Kidney epithelial cell (primary cell): ENCODE results near the gene MPZL3. TPM values are rescaled to one million over a fixed set of nuclear protein-coding genes. Genes with fewer than 3 reads are reported as not detected.
"Not testable (repeated sequence)": the region's sequence is repeated elsewhere in the genome, so short reads cannot be mapped to it uniquely, and the experiment has no call there.

ENCODE experiments used
- DNase-seq: peaks from one replicate; pipeline ENCODE4 v3.0.0-alpha.2; 2010; ENCODE audit warnings: low read depth
- H3K27me3 ChIP-seq: 2 replicates; pipeline ENCODE4 v1.6.0; 2011; ENCODE audit warnings: low read length; ENCODE audit not compliant: control insufficient read depth, insufficient read depth
- H3K36me3 ChIP-seq: 2 replicates; pipeline ENCODE4 v1.5.1; 2011; ENCODE audit warnings: low read length; ENCODE audit not compliant: control insufficient read depth, insufficient read depth
- H3K4me3 ChIP-seq: 2 replicates; pipeline ENCODE4 v1.5.1; 2011; ENCODE audit warnings: low read depth, mild to moderate bottlenecking, control low read depth, low read length
- total RNA-seq: library from RNA; depleted of rRNA; stranded (reverse); fragments of >200 nt; gene quantifications from 2 replicates; pipeline ENCODE4 v1.2.3, GENCODE V29; 2015
- TF ChIP-seq, protein P1 (sequence below): IDR thresholded peaks from 2 replicates; pipeline ENCODE4 v1.5.1; 2011; ENCODE audit warnings: mild to moderate bottlenecking, moderate library complexity, low read length, control low read depth, inconsistent platforms; ENCODE audit not compliant: insufficient read depth, poor library complexity, severe bottlenecking

MPZL3 gene
- total RNA-seq, 1 donor from 2014 or later: 9.4 TPM

DNA sequence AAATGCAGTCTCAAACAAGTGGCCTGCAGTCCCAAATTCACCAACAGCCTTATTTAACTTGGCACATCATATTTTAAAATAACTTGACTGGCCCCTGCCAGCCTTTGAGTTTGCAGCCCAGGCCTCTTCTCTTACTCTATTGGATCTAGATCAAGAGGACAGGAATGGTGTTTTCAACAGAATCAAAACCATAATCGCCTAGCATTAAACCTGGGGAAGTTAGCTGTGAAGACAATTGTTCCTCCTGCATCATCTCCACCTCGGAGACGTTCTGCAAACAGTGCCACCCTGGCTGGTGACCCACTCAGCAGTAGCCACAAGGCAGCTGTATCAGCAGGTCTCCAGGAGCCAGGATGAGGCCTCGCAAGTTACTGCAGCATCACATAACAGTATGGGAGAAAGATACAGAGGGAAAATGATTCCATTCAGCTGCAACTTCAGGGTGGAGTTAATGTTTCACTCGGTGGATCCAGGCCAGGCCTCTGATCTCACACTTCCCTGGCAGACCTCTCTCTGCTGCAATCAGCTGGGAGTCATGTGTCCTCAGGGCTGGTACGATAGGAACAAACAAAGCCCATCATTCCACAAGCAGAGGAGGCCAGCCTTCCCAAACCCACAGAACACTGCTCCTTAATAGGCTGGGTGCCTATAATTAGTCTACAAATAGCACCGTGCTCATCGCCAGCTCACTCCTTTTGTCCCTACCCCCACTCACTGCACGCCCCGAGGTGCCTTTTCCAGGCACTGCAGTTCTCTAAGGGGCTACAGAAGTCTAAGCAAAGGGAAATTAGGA lies 57.1 kb downstream of the MPZL3 start:
- H3K4me3 ChIP-seq: no peak overlapping the region
- no peaks in the 10 kb centered on the region for H3K36me3 ChIP-seq
- peak; percentile 91 for DNase-seq
- peaks cover 3% of the 10 kb centered on the region for H3K27me3 ChIP-seq
- TF ChIP-seq, protein P1, sequence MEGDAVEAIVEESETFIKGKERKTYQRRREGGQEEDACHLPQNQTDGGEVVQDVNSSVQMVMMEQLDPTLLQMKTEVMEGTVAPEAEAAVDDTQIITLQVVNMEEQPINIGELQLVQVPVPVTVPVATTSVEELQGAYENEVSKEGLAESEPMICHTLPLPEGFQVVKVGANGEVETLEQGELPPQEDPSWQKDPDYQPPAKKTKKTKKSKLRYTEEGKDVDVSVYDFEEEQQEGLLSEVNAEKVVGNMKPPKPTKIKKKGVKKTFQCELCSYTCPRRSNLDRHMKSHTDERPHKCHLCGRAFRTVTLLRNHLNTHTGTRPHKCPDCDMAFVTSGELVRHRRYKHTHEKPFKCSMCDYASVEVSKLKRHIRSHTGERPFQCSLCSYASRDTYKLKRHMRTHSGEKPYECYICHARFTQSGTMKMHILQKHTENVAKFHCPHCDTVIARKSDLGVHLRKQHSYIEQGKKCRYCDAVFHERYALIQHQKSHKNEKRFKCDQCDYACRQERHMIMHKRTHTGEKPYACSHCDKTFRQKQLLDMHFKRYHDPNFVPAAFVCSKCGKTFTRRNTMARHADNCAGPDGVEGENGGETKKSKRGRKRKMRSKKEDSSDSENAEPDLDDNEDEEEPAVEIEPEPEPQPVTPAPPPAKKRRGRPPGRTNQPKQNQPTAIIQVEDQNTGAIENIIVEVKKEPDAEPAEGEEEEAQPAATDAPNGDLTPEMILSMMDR: no peak

DNA sequence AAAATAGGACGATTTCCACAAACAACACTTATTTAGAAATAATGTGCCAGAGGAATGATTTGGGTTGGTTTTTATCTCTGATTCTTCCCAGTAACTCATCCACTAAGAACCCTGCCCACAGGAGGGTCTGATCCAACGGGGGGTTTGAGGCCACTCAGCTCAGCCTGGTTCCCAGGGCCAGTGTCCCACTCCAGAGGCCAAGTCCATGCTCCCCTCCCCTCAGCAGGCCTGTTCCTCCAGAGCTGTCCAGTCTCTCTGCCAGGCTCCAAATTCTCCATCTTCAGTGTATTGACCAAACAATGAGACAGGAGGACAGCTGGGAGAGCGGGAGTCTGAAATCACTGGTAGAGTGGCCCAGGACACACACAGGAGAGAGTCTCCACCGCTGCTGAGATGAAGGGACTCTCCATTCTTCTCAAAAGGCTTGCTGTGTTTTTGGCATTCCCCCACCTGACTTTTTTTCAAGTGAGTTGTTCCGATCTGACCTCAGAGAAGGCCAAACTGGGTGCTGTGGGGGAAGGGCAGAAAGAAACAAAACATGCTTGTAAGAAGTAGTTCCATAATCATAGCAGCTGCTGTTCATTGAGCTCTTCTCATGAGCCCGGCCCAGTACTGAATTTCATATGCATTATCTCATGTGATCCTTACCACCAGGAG lies 58.1 kb downstream of the MPZL3 start:
- H3K36me3 ChIP-seq: no peaks in the 10 kb centered on the region
- H3K27me3 ChIP-seq: peaks cover 3% of the 10 kb centered on the region
- DNase-seq: no peak
- H3K4me3 ChIP-seq: no peak overlapping the region
- TF ChIP-seq, protein P1: no peak

DNA sequence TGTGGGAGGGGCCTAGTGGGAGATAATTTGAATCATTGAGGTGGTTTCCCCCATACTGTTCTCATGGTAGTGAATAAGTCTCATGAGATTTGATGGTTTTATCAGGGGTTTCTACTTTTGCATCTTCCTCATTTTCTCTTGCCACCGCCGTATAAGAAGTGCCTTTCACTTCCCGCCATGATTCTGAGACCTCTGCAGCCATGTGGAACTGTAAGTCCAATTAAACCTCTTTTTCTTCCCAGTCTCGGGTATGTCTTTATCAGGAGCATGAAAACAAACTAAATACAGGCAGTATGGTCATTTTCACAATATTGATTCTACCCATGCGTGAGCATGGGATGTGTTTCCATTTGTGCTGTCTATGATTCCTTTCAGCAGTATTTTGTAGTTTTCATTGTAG lies 59.3 kb downstream of the MPZL3 start:
- not testable (repeated sequence) for H3K27me3 ChIP-seq, H3K4me3 ChIP-seq, H3K36me3 ChIP-seq, DNase-seq

DNA sequence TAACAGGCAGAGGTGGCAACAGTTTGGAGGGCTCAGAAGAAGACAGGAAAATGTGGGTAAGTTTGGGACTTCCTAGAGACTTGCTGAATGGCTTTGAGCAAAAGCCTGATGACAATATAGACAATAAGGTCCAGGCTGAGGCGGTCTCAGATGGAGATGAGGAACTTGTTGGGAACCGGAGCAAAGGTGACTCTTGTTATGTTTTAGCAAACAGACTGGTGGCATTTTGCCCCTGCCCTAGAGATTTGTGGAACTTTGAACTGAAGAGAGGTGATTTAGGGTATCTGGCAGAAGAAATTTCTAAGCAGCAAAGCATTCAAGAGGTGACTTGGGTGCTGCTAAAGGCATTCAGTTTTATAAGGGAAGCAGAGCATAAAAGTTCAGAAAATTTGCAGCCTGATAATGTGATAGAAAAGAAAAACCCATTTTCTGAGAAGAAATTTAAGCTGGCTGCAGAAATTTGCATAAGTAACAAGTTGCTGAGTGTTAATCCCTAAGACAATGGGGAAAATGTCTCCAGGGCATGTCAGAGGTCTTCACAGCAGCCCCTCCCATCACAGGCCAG lies 61.1 kb downstream of the MPZL3 start:
- H3K27me3 ChIP-seq, H3K4me3 ChIP-seq, DNase-seq, H3K36me3 ChIP-seq: not testable (repeated sequence)

DNA sequence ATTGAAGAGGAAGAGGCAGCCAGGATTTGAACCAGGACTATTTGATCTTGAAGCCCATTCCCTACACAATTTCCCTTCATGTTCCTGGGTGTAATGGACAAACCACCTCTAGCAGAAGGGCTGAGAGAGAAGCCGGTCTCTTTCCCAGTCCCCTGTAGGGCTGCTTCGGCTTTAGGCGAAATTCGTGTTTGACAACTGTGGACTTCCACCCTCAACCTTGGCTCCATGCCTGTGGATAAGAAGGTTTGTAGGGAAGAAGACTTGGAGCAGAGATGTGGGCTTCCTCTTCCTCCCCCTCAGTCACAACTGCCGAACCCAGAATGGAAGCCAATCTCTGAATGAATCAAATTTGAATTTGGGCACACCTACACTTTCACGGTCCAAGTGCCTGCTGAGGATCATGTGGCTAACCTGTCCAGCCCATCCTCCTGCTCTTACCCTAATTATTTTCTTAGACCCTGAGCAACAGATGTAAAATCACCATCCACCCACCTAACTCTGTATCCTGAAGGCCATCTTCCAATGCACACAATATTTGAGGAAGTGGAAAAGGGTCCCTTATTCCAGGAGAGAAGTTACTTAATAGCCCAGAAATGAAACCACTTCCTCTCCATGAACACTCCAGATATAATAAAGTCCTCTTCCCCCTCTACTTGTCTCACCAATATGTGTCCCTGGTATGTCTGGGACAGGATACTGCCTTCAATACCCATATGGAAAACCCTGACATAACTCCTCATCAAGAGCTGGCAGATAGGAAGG lies 65.6 kb downstream of the MPZL3 start:
- TF ChIP-seq, protein P1: no peak
- DNase-seq: no peak
- H3K36me3 ChIP-seq: no peaks in the 10 kb centered on the region
- H3K27me3 ChIP-seq: no peaks in the 10 kb centered on the region
- no peak overlapping the region for H3K4me3 ChIP-seq

DNA sequence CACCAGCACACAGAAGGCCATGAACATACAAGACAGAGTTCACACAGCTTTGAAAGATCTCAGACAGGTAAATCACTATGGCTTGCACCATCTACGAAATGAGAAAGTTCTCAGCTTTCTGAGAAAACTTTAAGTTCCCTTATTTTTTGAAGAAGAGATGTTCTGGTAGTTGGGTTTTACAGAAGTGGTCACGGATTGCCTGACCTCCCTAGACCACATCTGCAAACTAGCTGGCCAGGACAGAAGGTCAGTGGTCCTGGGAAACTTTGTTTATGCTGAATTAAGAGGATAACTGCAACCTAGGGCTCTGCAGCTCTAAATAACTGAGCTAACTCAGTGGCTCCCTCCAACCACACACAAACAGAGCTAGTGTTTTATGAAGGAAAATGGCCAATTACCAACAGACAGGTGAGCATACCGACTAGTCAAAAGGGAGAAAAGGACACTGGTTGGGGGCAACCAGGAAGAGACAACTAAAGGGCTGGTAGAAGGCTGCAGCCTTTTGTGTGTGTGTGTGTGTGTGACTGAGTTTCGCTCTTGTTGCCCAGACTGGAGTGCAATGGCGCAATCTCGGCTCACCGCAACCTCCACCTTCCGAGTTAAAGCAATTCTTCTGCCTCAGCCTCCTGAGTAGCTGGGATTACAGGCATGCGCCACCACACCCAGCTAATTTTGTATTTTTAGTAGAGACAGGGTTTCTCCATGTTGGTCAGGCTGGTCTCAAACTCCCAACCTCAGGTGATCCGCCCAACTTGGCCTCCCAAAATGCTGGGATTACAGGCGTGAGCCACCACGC lies 67.2 kb downstream of the MPZL3 start:
- TF ChIP-seq, protein P1: no peak
- Histone ChIP-seq H3K27me3 (no peaks in the 10 kb centered on the region), H3K36me3 (no peaks in the 10 kb centered on the region), H3K4me3 (no peak overlapping the region)
- DNase-seq: no peak

DNA sequence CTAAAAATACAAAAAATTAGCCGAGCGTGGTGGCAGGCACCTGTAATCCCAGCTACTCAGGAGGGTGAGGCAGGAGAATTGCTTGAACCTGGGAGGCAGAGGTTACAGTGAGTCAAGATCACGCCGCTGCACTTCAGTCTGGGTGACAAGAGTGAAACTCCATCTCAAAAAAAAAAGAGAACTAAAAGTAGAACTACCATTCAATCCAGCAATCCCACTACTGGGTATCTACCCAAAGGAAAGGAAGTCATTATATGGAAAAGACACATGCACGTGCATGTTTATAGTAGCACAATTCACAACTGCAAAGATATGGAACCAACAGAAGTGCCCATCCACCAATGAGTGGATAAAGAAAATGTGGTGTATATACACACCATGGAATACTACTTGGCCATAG lies 68.5 kb downstream of the MPZL3 start:
- not testable (repeated sequence) for H3K36me3 ChIP-seq, H3K4me3 ChIP-seq, DNase-seq, H3K27me3 ChIP-seq
